DLD1 (cell line): ENCODE results near the gene TUBB2B.
"Not testable (repeated sequence)": the region's sequence is repeated elsewhere in the genome, so short reads cannot be mapped to it uniquely, and the experiment has no call there.

ENCODE experiments used
- in situ Hi-C: cut with HindIII; loops from 2 replicates; pipeline ENCODE4 v1.10.0; 2017; ENCODE audit warnings: low sequenced_read_pairs

TUBB2B gene

GRCh38 chr6:3212261-3212660 is 15.2 kb downstream of the TUBB2B start:
- in situ Hi-C loops = no loop called here

- in situ Hi-C loops = no loop called here
Measured at GRCh38 chr6:3211681-3212080, 15.8 kb downstream of the TUBB2B start.

DNA sequence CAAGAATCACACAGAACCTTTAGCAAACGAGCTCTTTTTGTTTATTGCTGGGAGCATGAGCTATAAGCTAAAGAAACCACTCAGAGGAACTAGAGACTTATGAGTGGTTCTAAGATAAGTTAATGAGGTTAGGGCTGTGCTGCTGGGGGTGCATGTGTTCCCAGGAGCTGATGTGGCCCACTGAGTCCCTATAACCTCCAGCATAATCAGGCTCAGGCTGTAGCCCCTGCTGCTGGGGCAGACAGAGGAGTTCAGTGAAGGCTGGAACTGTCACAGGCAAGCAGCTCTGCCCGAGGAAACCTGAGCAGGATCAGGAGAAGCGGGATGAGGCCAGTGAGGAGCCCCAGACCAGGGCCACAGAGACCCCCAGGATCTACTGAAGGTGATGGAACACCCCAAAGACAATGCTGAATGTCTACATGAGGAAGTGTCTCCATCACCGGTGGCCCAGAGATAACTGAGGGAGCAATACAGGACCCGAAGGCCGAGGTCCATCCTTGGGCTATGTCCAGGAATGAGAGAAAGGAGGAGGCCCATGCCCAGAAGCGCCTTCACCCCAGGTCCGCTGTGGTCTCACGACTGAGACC is 17.3 kb downstream of the TUBB2B start:
- in situ Hi-C loops = no loop called here

- in situ Hi-C loops = no loop called here
Measured at GRCh38 chr6:3209114-3210023, 18.1 kb downstream of the TUBB2B start.

DNA sequence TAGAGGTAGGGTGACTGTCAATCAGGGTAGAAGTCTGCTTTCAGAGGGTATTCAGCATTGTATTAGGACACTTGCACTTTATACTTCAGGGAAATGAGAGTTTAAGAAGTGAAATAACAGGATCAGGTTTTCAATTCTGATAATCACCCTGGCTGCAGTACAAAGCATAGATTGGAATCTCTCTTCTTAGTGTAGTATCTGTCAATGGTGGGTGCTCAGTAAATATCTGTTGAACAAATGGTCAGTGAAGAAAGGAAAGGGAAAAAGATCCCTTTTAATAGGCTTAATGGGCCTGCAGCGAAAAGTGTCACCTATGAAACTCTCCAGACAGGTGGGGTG is 18.7 kb downstream of the TUBB2B start:
- in situ Hi-C loops = no loop called here

DNA sequence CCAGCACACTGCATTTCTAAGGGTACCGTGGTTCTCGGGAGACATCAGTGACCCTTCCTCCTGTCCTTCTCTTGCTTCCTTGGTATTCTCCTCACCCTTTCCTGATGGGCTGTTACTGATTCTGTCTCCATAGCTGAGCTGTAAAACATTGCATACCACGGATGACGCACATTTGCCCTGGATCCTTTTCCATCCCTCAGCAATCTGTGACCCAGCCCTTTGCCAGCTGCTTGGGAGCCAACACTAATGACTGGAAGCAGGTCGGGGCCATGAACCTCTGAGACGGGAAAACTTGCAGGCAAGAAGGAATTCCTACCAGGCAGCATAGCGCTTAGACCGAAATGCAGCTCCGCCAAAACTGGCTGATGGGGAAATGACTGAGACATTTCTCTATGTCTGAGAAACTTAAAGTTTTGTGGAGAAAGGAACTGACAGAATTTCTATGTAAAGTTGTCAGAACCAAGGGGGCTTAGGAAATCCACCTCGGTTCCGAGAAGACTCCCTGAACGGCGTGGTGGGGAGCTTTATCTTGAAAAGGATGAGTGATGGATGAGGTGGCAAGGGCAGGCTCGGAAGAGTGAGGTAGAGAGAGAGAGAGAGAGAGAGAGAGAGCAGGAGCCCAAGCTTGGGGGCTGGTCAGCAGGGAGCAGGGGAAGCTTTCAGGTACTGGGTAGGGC is 19.2 kb downstream of the TUBB2B start:
- in situ Hi-C loops = no loop called here

DNA sequence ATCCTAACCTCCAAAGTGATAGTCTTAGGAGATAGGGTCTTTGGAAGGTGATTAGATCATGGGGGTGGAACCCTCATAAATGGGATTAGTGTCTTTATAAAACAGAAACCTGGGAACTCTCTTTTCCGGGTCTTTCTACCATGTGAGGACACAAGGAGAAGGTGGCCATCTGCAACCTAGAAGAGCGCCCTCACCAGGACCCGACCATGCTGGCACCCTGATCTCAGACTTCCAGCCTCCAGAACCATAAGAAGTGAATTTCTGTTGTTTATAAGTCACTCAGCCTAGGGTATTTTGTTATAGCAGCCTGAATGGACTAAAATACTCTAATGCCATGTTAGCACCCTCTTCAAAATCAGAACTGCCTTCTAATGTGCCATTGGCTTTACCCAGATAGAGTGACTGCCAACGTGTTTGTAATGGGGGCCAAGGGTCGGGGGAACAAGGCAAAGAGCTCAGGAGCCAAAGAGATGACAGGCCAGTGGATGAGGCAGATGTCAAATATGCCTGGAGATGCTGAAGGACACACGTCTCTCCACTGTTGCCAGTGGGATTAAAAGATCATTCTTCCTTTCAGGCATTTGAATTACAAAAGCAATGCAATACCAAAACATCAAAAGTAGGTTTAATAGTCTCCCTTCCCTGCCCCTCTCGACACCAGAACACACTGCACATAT is 21.0 kb downstream of the TUBB2B start:
- in situ Hi-C loops = no loop called here

DNA sequence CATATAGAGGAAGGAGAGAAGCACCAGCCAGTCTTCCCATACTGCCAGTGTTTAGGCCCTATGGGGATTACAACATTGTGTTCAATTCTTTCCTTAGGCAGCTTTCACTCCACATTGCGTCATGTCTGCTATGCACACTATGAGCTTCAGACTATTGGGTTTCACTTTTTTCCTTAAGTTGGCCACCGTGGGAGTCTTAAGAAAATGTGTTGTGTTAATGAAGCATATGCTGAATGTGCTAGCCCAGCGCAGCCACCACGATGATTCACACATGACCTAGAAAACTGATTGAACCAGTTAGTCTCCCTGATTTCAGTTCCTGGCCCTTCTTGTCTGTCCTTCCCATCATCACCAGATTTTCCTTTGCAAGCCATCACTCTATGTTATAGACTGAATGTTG is 21.5 kb downstream of the TUBB2B start:
- in situ Hi-C loops = no loop called here

DNA sequence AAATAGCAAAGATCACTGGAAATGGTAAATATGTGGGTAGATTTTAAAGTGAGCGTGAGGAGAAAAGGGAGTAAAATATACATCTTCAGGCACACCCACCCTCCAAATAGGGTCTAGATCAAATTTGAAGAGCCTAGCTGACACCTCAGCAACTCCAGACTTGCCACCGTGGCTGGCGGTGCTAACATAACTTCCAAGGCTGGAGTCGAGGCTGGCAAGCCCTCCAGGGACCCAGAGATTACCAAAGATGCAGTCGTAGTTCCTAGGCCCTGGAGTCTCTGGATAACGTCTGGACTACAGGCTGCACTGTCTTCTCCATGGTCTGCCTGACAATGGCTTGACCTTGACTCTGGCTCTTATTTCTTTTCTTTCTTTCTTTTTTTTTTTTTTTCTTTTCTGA is 22.5 kb downstream of the TUBB2B start:
- in situ Hi-C loops = no loop called here

GRCh38 chr6:3202999-3203696 is 24.3 kb downstream of the TUBB2B start:
- in situ Hi-C loops = no loop called here

DNA sequence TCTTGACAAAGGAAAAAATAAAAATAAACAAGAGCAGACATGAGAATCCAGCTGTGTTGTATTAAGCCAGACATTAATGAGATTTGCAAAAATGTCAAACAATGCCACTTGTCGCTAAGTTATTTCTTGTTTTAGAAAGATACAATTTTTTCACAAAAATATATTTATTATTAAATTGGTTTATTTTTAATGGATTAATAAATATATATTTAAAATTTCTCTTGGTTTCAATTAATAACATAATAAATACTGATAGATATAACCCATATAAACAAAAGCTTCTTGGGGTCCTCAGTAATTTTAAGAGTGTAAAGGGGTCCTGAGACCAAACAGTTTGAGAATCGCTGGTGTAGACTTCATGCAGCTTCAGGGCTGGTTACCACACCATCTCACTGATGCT is 26.1 kb downstream of the TUBB2B start:
- in situ Hi-C loops = no loop called here

- in situ Hi-C loops = no loop called here
Measured at GRCh38 chr6:3200682-3201081, 26.8 kb downstream of the TUBB2B start.

GRCh38 chr6:3199382-3199781 is 28.1 kb downstream of the TUBB2B start:
- in situ Hi-C loops = no loop called here

GRCh38 chr6:3197734-3198133 is 29.7 kb downstream of the TUBB2B start:
- in situ Hi-C loops = not testable (repeated sequence)

DNA sequence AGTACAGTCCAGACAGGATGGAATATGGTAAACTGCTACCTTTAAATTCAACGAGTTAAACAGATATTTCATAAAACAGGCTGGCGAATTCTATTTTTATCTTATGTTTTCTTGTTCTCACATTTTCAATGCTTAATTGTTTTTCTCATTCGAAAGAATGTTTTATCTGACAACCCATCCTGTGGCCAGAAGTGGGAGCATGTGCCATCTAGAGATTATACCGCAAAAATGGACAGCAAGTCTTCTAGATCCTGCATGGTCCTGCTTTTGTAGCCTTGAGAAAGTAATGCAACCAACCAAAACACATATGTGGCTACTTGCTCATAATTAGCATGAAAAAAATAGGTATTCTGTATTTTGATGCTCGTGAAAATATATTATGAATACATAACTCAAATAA is 30.7 kb downstream of the TUBB2B start:
- in situ Hi-C loops = no loop called here

- in situ Hi-C loops = no loop called here
Measured at GRCh38 chr6:3195695-3196497, 31.6 kb downstream of the TUBB2B start.

GRCh38 chr6:3195420-3195694 is 32.1 kb downstream of the TUBB2B start:
- in situ Hi-C loops = no loop called here

GRCh38 chr6:3194535-3195419 is 32.7 kb downstream of the TUBB2B start:
- in situ Hi-C loops = no loop called here

DNA sequence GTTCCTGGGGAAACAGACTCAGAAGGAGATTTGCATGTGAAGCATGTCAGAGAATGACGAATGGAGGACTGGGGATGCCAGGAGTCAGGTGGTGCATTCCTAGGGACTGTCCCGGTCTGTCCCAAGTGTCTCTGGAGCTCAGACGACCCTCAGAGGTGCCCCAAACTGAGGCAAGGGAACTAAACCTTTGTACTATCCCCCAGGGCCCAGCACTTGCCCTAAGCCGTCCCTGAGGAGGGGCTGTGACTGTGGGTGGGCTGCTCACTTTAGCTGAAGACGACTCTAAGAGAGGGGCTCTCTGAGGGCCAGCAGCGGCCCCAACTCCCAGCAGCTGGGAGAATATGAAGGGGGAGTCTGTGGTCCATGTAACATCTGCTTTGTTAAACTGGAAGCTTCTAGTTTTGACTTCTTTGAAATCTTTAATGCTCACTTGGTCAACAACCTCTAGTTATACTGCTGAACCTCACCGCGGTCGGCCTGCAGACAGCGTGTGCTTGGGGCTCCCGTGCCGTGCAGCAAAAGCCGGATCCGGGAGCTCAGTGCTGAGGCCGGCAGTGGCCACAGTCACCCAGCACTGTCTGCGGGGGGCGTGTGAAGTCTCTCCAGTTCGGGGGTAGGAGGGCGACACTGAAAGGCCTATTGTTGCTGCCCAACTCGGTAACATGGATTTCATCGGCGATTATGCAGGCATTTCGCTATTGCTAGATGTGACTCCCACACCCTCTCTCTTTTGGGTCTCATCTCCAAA is 34.2 kb downstream of the TUBB2B start:
- in situ Hi-C loops = no loop called here
